ENCODE results near the gene TSHZ2.
A peak's percentile ranks its signal among the peaks of the same experiment; 100 is the strongest.

TSHZ2 gene

GRCh38 chr20:53071833-53072232, 99.7 kb downstream of the TSHZ2 start:
- Histone ChIP-seq H3K4me3 (ENCODE audit: low read length) (no peak overlapping the region), H3K27me3 (replicated peaks; ENCODE audit: control insufficient read depth, insufficient read depth, low read length) (no peaks in the 10 kb centered on the region), H3K9me3 (ENCODE audit: control insufficient read depth, low read length) (peaks cover 4% of the 10 kb centered on the region), H3K36me3 (ENCODE audit: control insufficient read depth, insufficient read depth, low read length, severe bottlenecking) (no peaks in the 10 kb centered on the region), H3K9ac (ENCODE audit: low read length) (no peak overlapping the region), H3K4me1 (ENCODE audit: control insufficient read depth, insufficient read depth, low read length) (peaks cover 41% of the 10 kb centered on the region)
- no peak for DNase-seq (ENCODE audit: low read depth)

GRCh38 chr20:53072923-53073579, 100.9 kb downstream of the TSHZ2 start:
- Histone ChIP-seq H3K4me1 (ENCODE audit: control insufficient read depth, insufficient read depth, low read length) (peaks cover 45% of the 10 kb centered on the region), H3K9ac (ENCODE audit: low read length) (no peak overlapping the region), H3K36me3 (ENCODE audit: control insufficient read depth, insufficient read depth, low read length, severe bottlenecking) (no peaks in the 10 kb centered on the region), H3K27me3 (replicated peaks; ENCODE audit: control insufficient read depth, insufficient read depth, low read length) (no peaks in the 10 kb centered on the region), H3K9me3 (ENCODE audit: control insufficient read depth, low read length) (peaks cover under 1% of the 10 kb centered on the region), H3K4me3 (ENCODE audit: low read length) (no peak overlapping the region)
- DNase-seq (ENCODE audit: low read depth), result no peak

DNA sequence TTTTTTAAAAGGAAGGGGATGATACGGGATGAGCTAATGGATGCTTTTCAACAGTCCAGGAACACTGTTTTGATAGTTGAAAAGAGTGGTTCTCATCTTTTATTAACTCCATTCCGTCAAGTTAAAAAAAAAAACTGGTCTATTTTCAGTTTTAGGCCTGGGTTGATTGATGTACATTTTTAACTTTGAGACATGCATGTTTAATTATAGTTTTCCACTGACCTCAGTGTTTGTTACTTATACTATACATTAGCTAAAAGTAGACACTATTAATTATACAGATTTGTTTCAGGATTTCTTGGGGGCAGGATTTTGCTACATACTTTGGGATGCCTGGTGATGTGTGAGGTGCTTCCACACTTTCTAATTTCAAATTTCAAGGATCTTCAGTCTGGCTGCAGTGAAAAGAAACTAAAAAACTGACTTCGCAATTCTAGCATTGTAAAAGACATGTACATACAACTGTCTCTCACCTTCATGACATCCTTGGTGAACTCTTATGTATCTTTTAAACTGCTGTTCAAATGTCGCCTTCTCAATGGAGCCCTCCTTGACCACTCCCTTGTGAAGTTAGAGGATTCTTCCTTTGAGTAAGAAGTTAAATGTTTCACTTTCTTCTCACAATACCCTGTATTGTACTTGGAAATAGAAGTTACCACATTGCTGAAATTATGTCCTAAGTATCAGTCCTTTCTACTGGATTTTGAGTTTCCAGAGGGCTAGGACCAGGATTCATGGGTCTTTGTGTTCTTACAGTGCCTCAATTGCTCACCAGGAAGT, 101.7 kb downstream of the TSHZ2 start:
- Histone ChIP-seq H3K9me3 (ENCODE audit: control insufficient read depth, low read length) (no peaks in the 10 kb centered on the region), H3K36me3 (ENCODE audit: control insufficient read depth, insufficient read depth, low read length, severe bottlenecking) (no peaks in the 10 kb centered on the region)
- DNase-seq (ENCODE audit: low read depth), result no peak

DNA sequence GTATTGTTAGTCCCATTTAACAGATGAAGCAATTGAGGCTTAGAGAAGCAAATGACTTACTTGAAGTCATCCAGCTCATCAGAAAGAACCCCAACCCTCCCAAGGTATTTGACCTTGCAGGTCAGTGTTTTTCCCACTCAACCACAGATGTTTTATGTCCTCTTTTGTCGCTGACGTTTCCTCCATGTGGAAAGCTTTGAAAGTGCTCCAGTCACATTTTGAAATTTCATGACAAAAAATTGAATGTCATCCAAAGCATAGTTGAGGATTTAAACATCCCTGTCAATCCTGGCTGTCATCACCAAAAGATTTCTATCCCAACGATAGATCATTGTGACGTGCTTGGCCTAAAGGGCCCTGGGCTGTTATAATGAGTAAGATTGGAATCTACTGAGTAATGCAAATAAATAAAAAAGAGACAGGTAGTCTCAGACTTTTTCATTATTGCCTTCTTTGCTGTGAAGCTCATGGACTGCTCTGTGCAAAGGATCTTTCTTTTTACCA, 102.7 kb downstream of the TSHZ2 start:
- H3K36me3 ChIP-seq (ENCODE audit: control insufficient read depth, insufficient read depth, low read length, severe bottlenecking), result no peaks in the 10 kb centered on the region
- H3K9me3 ChIP-seq (ENCODE audit: control insufficient read depth, low read length), result no peaks in the 10 kb centered on the region
- H3K4me1 ChIP-seq (ENCODE audit: control insufficient read depth, insufficient read depth, low read length), result peaks cover 63% of the 10 kb centered on the region
- no peak for DNase-seq (ENCODE audit: low read depth)
- no peak overlapping the region for H3K4me3 ChIP-seq (ENCODE audit: low read length)
- H3K27me3 ChIP-seq (replicated peaks; ENCODE audit: control insufficient read depth, insufficient read depth, low read length), result no peaks in the 10 kb centered on the region
- no peak overlapping the region for H3K9ac ChIP-seq (ENCODE audit: low read length)

More for the DNA sequence above, 101.7 kb downstream of the TSHZ2 start:
- no peaks in the 10 kb centered on the region for H3K27me3 ChIP-seq (replicated peaks; ENCODE audit: control insufficient read depth, insufficient read depth, low read length)
- no peak overlapping the region for H3K4me3 ChIP-seq (ENCODE audit: low read length)
- peaks cover 53% of the 10 kb centered on the region for H3K4me1 ChIP-seq (ENCODE audit: control insufficient read depth, insufficient read depth, low read length)
- H3K9ac ChIP-seq (ENCODE audit: low read length), result no peak overlapping the region

DNA sequence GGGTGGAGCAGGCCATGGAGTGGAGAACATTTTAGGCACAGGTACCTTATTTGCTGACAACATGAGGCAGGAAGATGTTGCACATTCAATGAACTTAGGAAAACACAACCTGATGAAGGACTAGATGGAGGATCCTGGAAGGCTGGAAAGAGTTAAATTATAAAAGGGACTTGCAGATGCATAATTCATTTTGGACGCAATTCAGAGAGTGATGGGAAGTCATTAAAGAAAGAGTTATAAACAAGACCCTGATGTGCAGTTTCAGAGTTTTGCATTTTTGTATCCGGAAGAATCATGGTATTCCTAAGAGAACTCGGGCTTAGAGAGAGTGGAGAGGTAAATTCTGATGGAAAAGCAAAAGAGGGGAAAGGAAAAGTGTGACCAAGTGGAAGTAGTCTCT, 104.5 kb downstream of the TSHZ2 start:
- no peaks in the 10 kb centered on the region for H3K27me3 ChIP-seq (replicated peaks; ENCODE audit: control insufficient read depth, insufficient read depth, low read length)
- no peak for DNase-seq (ENCODE audit: low read depth)
- H3K4me1 ChIP-seq (ENCODE audit: control insufficient read depth, insufficient read depth, low read length), result peaks cover 65% of the 10 kb centered on the region
- no peaks in the 10 kb centered on the region for H3K36me3 ChIP-seq (ENCODE audit: control insufficient read depth, insufficient read depth, low read length, severe bottlenecking)
- no peak overlapping the region for H3K9ac ChIP-seq (ENCODE audit: low read length)
- H3K4me3 ChIP-seq (ENCODE audit: low read length), result no peak overlapping the region
- H3K9me3 ChIP-seq (ENCODE audit: control insufficient read depth, low read length), result no peaks in the 10 kb centered on the region

DNA sequence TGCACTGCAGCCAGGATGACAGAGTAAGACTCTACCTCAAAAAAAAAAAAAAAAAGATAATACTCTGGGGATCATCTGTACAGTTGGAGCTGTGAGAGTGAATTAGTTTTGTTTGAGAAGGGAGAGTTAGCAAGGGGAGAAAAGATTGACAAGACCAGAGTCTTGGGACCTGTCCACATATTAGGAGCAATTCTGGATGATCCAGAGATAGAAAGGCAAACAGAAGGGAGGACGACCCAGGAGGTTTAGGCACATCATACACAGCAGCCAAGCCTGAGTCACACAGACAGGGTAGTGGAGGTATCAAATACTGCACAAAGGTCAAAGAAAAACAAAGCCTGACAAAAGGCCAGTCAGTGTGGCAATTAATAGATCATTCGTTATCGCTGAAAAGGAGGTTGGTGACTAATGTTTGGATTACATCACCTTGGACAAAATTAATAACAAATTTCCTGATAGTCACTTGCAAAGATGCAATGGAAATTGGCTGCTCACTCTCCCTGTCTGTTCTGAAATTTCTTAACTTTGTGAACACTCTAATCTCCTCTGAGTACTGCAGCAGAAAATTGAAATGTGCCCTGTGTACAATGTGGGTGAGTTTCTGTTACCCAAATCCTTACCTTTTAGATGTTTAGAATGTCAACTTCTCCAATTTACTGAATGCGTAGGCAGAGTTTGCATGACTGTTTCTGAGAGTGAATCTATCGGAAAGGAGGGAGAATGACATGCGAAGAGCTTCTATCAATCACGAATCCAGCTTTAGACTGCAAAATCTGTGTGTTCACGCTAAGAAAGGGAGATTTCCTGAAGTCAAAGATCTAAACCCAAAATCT, 105.4 kb downstream of the TSHZ2 start:
- Histone ChIP-seq H3K27me3 (replicated peaks; ENCODE audit: control insufficient read depth, insufficient read depth, low read length) (no peaks in the 10 kb centered on the region), H3K4me1 (ENCODE audit: control insufficient read depth, insufficient read depth, low read length) (peaks cover 74% of the 10 kb centered on the region), H3K4me3 (ENCODE audit: low read length) (peak overlapping the region; percentile 56), H3K36me3 (ENCODE audit: control insufficient read depth, insufficient read depth, low read length, severe bottlenecking) (no peaks in the 10 kb centered on the region), H3K9me3 (ENCODE audit: control insufficient read depth, low read length) (no peaks in the 10 kb centered on the region), H3K9ac (ENCODE audit: low read length) (peak overlapping the region; percentile 74)
- DNase-seq (ENCODE audit: low read depth), result no peak

- no peak for DNase-seq (ENCODE audit: low read depth)
- Histone ChIP-seq H3K9me3 (ENCODE audit: control insufficient read depth, low read length) (no peaks in the 10 kb centered on the region), H3K4me3 (ENCODE audit: low read length) (peak overlapping the region; percentile 16), H3K36me3 (ENCODE audit: control insufficient read depth, insufficient read depth, low read length, severe bottlenecking) (no peaks in the 10 kb centered on the region), H3K9ac (ENCODE audit: low read length) (peak overlapping the region; percentile 28), H3K27me3 (replicated peaks; ENCODE audit: control insufficient read depth, insufficient read depth, low read length) (no peaks in the 10 kb centered on the region), H3K4me1 (ENCODE audit: control insufficient read depth, insufficient read depth, low read length) (peaks cover 74% of the 10 kb centered on the region)
Observed at GRCh38 chr20:53078761-53079160, 106.6 kb downstream of the TSHZ2 start.

DNA sequence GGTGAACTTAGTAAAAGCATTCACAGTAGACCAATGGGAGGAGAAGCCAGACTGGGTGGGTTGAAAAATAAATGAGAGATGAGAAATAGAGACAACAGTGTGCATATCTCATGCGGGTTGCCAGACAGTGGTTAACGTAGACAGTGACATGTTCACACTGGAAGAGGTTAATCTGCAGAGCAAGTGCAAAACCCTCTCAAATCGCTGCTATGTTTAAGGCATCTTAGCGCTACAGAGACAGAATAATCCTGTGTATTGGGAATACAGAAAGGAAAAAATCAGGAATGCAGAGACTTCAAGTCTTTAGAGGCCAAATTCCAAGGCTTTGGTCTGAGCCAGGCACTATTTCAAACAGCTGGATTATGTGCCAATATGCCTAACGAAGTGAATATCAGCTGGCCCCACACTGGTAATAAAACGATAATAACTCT, 107.1 kb downstream of the TSHZ2 start:
- DNase-seq (ENCODE audit: low read depth), result no peak
- no peaks in the 10 kb centered on the region for H3K36me3 ChIP-seq (ENCODE audit: control insufficient read depth, insufficient read depth, low read length, severe bottlenecking)
- H3K9me3 ChIP-seq (ENCODE audit: control insufficient read depth, low read length), result no peaks in the 10 kb centered on the region
- H3K4me1 ChIP-seq (ENCODE audit: control insufficient read depth, insufficient read depth, low read length), result peaks cover 68% of the 10 kb centered on the region
- no peaks in the 10 kb centered on the region for H3K27me3 ChIP-seq (replicated peaks; ENCODE audit: control insufficient read depth, insufficient read depth, low read length)
- H3K4me3 ChIP-seq (ENCODE audit: low read length), result peak overlapping the region; percentile 16
- peak overlapping the region; percentile 28 for H3K9ac ChIP-seq (ENCODE audit: low read length)

GRCh38 chr20:53079828-53080686, 107.9 kb downstream of the TSHZ2 start:
- peaks cover 62% of the 10 kb centered on the region for H3K4me1 ChIP-seq (ENCODE audit: control insufficient read depth, insufficient read depth, low read length)
- peak overlapping the region; percentile 28 for H3K9ac ChIP-seq (ENCODE audit: low read length)
- peak overlapping the region; percentile 16 for H3K4me3 ChIP-seq (ENCODE audit: low read length)
- no peak for DNase-seq (ENCODE audit: low read depth)
- no peaks in the 10 kb centered on the region for H3K9me3 ChIP-seq (ENCODE audit: control insufficient read depth, low read length)
- no peaks in the 10 kb centered on the region for H3K27me3 ChIP-seq (replicated peaks; ENCODE audit: control insufficient read depth, insufficient read depth, low read length)
- no peaks in the 10 kb centered on the region for H3K36me3 ChIP-seq (ENCODE audit: control insufficient read depth, insufficient read depth, low read length, severe bottlenecking)

GRCh38 chr20:53080687-53080962, 108.5 kb downstream of the TSHZ2 start:
- no peaks in the 10 kb centered on the region for H3K27me3 ChIP-seq (replicated peaks; ENCODE audit: control insufficient read depth, insufficient read depth, low read length)
- no peak for DNase-seq (ENCODE audit: low read depth)
- H3K36me3 ChIP-seq (ENCODE audit: control insufficient read depth, insufficient read depth, low read length, severe bottlenecking), result no peaks in the 10 kb centered on the region
- H3K9ac ChIP-seq (ENCODE audit: low read length), result no peak overlapping the region
- H3K9me3 ChIP-seq (ENCODE audit: control insufficient read depth, low read length), result no peaks in the 10 kb centered on the region
- H3K4me3 ChIP-seq (ENCODE audit: low read length), result no peak overlapping the region
- peaks cover 56% of the 10 kb centered on the region for H3K4me1 ChIP-seq (ENCODE audit: control insufficient read depth, insufficient read depth, low read length)
